Stimulated activated naive CD8-positive, alpha-beta T cell treated with anti-CD3 and anti-CD28 coated beads, Interleukin-15, Interleukin-2, amounts not matched to agents 100 U/mL and 50 U/mL, for 24 hours (primary cell): ENCODE data around the gene RABGAP1L.
"Not testable (repeated sequence)": the region's sequence is repeated elsewhere in the genome, so short reads cannot be mapped to it uniquely, and the experiment has no call there.

Experiments used
- ATAC-seq: fragments of 150-1000 bp; cut with Tn5 transposase; one replicate; pipeline ENCODE4 v1.10.0; 2021
- DNase-seq: peaks from one replicate; pipeline ENCODE4 v3.0.0; 2021

The RABGAP1L gene

DNA sequence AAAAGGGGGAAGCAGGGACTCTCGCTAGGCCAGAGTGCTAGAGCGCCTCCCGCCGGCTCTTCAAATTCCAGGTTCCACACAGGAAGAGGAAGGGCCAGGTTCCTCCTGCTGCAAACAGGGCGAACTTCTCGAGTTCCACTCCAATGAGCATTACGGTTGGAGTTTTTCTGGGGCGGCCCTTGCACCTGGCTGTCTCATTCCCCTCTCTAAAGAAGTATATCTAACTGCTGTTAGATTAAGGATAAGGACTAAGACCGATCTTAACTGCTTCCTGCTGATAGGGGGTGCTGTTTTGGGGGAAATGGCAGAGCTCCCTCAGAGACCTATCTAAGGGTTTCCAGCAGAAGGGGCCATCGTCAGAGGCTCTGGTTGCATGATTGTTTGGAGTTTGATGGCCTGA, 138.0 kb downstream of the RABGAP1L start:
- no peak for ATAC-seq
- no peak for DNase-seq

DNA sequence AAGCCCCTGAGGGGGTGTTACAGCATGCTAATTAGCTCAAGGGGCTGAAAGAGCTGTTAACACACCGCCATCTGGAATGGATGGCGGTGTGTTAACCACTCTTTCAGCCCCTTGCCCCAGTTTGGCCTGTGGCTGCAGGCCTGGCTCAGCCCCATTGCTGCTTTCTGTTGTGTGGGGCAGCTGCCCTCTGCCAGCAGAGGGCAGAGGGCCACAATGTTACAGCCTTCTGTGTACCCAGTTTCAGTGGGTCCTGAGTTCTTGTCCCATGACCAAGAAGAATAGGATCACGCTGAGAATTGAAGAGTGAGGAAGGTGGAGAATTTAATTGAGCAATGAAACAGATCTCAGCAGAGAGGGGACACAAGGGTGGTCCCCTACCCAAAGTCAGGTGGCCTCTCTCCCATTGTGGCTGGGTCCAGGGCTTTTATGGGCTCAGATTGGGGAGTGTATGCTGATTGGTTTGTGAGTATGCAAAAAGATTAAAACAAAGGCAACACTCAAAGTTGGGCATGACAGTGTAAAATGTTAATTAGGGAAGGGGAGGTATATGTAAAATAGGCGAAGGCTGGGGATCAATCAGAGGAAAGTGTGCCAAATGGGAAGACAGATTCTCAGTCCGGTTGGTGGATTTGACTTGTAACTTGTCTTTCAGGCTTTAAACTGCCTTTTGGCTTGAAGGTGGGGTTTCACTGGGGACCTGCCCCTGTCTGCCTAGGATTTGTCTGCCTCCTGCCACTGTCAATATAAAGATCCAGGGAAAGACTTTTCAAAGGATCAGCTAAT, 142.2 kb downstream of the RABGAP1L start:
- no peak for ATAC-seq
- no peak for DNase-seq

DNA sequence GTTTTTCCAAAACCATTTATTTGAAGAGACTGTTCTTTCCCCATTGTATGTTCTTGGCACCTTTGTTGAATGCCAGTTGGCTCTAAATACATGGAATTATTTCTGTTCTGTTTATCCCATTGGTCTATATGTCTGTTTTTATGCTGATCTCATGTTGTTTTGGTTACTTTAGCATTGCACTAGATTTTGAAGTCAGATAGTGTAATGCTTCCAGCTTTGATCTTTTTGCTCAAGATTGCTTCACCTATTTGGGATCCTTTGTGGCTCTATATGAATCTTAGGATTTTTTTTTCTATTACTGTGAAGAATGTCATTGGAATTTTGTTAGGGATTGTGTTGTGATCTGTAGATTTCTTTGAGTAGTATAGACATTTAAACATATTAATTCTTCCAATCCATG, 149.3 kb downstream of the RABGAP1L start:
- DNase-seq: no peak
- no peak for ATAC-seq

DNA sequence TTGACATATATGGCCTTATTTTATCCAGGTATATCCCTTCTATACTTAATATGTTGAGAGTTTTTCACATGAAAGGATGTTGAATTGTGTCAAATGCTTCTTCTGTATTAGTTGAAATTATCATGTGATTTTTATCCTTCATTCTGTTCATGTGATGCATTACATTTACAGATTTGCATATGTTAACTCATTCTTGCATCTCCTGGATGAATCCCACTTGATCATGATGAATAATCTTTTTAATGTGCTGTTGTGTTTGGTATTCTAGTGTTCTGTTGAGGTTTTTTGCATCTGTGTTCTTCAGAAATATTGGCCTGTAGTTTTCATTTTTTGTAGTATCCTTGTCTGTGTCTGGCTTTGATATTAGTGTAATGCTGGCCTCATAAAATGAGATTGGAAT, 150.2 kb downstream of the RABGAP1L start:
- DNase-seq: no peak
- no peak for ATAC-seq

DNA sequence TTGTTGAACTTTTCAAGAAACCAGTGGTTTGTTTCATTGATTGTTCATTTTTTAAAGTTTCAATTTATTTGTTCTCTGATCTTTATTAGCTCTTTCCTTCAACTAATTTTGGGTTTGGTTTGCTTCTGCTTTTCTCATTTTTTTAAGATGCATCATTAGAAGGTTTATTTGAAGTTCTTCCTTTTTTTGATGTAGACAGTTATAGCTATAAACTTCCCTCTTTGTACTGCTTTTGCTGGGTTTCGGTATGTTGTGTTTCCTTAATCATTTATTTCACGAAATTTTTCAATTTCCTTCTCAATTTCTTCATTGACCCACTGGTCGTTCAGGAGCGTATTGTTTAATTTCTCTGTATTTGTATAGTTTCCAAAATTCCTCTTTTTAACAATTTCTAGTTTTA, 155.1 kb downstream of the RABGAP1L start:
- ATAC-seq (no peak), DNase-seq (no peak)

DNA sequence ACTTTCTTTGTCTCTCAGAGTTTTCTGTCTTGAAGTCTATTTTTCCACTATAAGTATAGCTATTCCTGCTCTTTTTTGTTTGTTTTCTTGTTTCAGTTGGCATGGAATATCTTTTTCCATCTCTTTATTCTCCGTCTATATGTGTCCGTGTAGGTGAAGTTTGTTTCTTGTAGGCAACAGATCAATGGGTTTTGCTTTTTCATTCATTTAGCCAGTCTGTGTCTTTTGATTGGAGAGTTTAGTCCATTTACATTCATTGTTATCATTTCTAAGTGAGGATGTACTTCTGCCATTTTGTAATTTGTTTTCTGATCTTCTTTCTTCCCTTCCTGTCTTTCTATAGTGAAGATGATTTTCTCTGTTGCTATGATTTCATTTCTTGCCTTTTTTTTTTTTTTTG, 155.9 kb downstream of the RABGAP1L start:
- no peak for DNase-seq
- no peak for ATAC-seq

DNA sequence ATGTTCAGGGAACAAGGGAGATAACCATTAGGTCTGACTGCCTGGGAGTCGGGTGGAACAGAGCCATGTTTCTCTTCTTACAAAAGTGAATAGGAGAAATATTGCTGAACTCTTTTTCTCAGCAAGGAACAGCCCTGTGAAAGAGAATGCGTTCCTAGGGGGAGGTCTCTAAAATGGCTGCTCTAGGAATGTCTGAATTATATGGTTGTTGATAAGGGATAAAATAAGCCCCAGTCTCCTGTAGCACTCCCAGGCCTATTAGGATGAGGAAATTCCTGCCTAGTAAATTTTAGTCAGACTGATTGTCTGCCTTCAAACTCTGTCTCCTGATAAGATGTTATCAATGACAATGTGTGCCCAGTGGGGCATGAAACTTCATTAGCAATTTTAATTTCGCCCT, 161.6 kb downstream of the RABGAP1L start:
- not testable (repeated sequence) for ATAC-seq, DNase-seq

DNA sequence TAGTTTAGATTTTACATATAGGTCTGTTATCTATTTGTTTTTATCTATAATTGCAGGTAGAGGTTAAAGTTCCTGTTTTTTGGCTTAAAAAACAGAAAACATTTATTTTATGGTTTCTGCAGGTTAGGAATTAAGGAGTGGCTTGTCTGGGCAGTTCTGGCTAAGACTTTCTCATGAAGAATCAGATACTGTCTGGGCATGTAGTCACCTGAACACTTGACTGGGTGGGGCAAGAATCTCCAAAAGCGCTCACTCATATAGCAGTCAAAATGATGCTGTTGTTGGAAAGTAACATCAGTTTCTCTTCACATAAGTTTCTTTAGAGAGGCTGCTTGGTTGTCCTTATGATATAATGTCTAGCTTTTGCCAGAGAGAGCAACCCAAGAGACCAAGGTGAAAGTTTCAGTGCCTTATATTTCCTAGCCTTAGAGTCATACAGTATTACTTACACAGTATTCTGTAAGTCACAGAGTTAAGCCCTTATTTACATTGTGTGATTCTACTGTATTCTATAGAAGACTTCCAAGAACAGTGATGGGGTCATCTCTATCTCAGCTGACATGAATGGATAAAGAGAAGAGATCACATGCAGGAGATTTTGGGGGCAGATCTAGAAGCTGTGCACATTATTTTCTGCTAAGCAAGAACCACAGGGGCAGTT, 163.0 kb downstream of the RABGAP1L start:
- ATAC-seq: no peak
- no peak for DNase-seq

DNA sequence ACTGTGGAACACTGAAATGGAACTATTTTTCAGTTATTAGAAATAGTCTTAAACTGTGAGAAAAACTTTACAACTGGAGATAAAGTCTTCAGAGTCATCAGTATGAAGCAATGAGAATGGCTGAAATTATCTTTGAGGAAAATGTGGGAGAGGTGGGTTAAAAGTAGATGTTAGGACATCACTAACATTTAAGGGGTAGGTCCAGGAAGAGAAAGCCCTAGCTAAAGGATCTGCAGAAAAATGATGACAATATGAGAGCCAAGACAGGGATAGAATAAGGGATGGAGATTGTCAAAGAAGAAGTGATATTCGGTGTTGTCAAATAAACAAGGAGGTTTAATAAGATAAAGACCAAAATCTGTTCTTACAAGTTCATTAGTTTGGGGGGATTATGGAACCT, 165.2 kb downstream of the RABGAP1L start:
- DNase-seq: no peak
- ATAC-seq: no peak

DNA sequence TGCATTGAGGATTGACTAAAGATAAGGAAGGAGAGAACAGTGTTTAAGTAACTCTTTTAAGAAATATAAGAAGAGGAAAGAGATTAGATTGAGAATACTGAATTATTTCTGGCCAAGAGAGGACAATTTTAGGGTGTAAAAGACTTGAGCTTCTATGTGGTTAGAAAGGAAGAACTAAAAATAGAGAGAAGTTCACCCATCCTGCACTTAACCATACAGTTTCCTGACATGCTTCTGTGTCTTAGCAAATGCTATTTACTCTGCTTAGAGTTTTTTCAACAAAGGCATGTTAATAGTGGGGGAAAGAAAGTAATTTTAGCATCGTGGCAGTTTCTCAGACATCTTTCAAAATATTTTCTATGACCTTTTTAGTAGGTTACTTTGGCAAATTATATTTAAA, 165.6 kb downstream of the RABGAP1L start:
- ATAC-seq (no peak), DNase-seq (no peak)

DNA sequence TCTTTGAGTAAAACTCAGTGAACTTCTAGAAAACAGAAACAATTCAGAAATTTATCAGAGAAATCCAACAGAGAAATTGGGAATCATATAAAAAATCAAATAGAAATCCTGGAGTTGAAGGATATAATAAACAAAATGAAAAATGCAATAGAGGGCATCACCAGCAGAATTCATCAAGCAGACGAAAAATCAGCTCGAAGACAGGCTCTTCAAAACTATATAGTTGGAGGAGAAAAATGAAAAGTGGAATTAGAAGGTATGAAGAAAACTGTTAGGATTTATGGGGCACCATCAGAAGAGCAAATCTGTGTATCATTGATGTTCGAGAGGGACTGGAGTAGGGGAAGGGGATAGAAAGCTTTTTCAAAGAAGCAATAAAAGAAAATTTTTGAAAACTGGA, 167.0 kb downstream of the RABGAP1L start:
- ATAC-seq: no peak
- no peak for DNase-seq

DNA sequence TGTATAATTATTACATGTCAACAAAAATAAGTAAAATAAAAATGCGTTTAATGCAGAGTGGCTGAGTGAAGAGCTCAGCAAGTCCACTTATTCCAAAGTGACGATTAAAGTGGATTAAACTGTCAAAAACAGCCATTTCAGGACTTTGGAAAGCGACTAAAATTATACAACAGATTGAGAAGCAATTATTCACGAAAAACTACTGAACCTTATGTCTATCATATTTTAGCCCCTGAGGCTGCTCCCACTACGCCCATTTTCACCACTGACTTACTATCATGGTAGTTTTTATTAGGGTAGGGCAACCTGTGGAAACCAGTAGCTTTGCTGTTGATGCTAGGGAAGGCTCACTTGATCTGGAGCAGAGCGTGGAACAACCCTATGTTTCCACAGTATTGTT, 174.1 kb downstream of the RABGAP1L start:
- DNase-seq (no peak), ATAC-seq (no peak)

DNA sequence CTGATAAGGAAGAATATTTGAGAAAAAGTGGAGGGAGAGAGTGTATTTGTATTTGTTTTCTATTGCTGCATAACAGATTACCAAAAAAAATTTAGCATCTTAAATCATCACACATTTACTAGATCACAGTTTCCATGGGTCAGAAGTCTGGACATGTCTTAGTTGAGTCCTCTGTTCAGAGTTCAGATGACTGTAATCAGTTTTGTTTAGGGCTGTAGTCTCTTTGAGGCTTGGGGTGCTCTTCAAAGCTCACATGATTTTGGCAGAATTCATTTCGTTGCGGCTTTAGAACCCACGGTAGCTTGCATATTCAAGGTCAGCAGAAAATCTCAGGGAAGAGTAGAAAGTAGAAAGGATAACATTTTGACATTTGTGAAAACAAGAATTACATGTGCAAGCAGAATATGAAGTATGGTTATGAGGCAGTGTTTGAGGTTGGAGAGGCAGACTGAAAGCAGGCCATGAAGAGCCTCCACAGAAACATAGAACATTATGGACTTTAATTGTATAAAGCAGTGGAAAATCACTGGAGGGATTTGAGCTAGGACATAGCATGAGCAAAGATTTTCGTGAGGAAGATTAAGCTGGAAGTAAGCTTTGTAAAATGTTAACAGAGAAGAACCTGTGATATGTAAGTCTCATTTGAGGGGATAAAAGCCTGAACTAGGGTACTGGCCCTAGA, 177.8 kb downstream of the RABGAP1L start:
- ATAC-seq (no peak), DNase-seq (no peak)

DNA sequence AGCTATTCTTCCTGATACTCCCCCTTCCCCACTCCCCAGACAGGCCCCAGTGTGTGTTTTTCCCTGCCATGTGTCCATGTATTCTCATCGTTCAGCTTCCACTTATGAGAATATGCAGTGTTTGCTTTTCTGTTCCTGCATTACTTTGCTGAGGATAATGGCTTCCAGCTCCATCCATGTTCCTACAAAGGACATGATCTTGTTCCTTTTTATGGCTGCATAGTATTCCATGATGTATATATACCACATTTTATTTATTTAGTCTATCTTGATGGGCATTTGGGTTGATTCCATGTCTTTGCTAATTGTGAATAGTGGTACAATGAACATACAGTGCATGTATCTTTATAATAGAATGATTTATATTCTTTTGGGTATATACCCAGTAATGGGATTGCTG, 181.1 kb downstream of the RABGAP1L start:
- not testable (repeated sequence) for ATAC-seq, DNase-seq

DNA sequence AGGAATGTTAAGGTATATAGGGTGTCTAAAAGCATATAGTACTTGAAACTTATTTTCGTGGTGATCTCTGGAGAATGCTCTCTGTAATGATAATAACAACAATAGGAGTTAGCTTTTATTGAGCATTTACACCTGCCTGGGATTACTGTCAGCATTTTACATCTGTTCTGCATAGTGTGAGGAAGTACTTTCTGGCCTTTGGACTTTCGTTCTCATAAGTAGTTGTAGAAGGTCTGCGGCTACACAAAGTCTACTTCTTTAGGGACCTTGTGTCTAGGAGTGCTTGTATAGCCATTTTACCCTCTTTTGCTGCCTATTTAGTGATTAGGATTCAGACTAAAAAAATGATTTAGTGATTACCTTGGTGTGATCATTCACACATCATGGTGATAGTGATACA, 184.8 kb downstream of the RABGAP1L start:
- ATAC-seq: no peak
- no peak for DNase-seq

DNA sequence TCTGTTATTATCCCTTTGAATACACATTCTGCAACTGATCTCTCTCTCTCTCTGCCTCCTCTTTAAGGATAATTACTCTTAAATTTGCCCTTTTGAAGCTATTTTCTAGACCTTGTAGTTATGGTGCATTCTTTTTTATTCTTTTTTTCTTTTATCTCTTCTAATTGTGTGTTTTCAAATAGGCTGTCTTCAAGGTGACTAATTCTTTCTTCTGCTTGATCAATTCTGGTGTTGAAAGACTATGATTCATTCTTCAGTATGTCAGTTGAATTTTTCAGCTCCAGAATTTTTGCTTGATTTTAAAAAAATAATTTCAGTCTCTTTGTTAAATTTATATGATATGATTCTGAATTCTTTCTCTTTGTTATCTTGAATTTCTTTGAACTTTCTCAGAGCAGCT, 192.8 kb downstream of the RABGAP1L start:
- ATAC-seq: no peak
- no peak for DNase-seq

DNA sequence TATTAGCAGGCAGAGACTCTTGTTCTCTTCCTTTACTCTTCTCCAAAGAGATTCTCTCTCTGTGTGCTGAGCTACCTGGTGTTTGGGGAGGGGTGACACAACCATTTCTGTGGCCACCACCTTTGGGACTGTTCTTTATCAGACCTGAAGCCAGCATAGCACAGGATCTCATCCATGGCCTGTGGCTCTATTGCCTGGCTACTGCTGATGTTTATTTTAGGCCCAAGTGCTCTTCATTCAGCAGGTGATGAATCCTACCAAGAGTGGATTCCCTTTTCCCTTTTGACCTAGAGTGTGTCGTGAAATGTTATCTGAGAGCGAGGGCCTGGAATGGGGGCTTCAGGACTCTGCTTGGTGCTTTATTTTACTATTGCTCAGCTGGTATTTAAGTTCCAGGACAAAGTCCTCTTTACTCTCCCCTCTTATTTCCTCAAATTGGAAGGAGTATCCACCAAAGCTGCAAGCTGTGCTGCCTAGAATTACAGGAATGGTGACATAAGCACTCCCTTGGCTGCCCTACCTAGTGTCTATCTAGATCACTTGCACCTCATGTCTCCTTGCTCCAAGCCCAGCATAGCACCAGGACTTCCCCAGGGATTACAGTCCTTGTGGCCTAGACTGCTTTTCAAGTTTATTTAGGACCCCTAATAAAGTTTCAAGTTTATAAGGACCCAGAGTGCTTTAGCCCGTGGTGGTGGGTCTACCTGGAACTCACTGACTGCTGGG, 193.7 kb downstream of the RABGAP1L start:
- no peak for ATAC-seq
- DNase-seq: no peak

DNA sequence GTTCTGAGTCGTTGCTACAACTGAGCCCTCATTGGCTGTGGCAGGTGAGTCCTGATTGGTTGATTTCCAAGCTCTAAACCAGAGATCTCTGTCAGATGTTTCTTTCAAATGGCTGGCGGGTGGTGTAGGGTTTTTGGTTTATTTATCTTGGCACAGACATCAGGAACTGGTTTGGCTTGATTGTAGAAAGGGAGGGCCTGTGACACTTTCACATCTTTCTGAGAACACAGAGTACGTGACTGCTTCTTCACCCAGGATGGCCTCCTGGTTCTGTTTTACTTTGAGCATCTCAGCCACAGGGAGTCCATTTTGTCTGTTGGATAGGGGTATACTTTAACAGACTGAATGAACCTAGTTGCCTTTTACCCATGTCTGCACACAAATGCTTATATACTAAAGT, 199.0 kb downstream of the RABGAP1L start:
- no peak for DNase-seq
- no peak for ATAC-seq

DNA sequence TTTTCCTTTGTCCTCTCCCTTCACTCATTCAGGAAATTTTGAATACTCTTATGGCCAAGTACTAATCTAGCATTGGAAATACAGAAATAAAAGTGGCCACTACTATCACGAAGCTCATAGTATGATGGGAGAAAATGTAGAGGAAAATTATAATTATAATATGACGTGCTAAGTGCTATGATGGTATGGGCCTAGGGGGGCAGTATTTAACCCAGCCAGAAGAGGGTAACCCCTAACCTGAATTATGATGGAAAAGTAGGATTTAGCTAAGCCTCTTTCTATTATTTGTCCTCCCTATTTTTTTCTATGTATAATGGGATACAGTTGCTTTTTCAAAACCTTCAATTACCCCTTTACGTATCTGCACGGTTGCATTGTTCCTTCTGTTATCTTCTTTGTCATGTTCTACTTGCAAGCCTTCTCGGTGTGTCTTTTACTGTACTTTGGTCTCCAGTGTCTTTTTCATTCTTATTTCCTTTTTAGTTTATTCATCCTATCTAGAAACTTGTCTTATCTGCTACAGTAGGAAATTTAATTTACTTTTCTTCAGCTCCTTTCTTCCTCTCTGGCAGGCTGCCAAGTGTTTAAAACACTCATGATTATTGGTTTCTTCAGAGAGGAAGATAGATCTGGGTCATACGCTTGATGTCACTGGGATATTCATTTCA, 199.6 kb downstream of the RABGAP1L start:
- DNase-seq: no peak
- no peak for ATAC-seq

DNA sequence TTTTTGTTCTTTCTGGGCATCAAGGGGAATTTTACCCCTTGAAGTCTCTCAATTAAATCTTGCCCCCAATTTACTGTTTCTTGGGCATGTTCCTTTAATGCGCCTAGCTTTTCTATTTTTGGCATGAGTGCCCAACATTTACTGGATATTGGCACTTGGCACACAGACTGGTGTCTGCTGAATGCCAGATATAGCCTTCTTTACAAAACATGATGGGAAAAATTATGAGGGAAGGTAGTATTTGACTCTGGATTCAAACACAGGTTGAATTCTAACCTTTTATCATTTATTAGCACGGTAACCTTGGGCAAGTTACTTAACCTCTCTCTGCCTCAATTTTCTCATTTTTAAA, 200.1 kb downstream of the RABGAP1L start:
- no peak for ATAC-seq

DNA sequence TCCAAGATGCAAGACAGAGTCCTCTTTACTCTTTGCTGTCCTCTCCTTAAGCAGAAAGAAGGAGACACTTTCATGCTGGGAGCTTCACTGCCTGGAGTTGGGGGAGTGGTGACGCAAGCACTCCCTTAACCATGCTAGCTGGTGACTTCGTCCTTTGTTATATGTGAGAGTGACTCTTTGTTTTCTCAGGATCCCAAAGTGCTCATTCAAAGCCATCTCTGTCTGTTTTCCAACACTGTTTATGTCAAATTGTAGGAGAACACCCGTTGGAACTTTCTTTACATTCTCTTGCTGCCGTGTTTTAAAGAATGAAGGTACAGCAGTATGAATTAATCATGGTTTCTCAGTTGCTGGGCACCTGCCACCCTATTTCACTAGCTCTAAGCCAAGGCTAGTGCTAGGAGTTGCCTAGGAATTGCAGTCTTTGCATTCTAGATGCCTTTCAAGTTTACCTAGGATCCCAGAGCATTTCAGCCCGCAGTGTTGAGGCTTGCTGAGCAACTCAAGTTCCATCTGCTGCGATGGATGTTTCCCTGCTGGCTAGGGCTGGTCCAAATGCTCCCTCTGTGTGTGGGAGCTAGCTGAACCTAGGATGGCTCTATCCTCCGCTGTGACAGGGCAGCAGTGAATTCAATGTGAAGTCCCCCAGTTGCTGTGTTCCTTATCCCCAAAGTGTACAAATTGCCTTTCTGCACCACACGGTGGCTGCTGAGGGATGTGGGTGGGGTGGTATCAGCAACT, 205.8 kb downstream of the RABGAP1L start:
- no peak for DNase-seq
- ATAC-seq: no peak

More for the DNA sequence above, 200.1 kb downstream of the RABGAP1L start:
- DNase-seq: no peak

DNA sequence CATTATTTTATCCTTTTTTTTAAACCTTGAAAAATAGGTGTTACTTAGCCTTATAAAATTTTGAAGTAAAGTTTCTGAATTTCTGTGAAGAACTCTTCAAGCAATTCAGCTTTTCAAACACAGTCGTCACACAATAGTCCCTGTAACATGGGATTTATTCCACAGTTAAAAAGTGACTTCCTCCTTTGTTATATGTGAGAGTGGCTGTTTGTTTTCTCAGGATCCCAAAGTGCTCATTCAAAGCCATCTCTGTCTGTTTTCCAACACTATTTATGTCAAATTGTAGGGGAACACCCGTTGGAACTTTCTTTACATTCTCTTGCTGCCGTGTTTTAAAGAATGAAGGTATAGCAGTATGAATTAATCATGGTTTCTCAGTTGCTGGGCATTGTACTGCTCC, 207.6 kb downstream of the RABGAP1L start:
- no peak for ATAC-seq

More for the DNA sequence above, 207.6 kb downstream of the RABGAP1L start:
- no peak for DNase-seq
